Nephron (organoid): ENCODE results near the gene PPWD1.

Experiments used
- H3K27ac Mint-ChIP-seq, 3 experiments: 2 replicates each; pipeline ENCODE4 v1.8.0; 2020; ENCODE audit warnings: mixed read lengths in 3 of 3, mild to moderate bottlenecking in 2 of 3, moderate library complexity in 1 of 3
- H3K27me3 Mint-ChIP-seq: 2 replicates; pipeline ENCODE4 v1.8.0; 2021; ENCODE audit warnings: low read depth, mild to moderate bottlenecking, moderate library complexity, mixed read lengths
- H3K36me3 Mint-ChIP-seq: 2 replicates; pipeline ENCODE4 v1.8.0; 2020; ENCODE audit warnings: low read depth, mixed read lengths
- H3K4me1 Mint-ChIP-seq: 2 replicates; pipeline ENCODE4 v1.8.0; 2020; ENCODE audit warnings: mixed read lengths
- H3K4me3 Mint-ChIP-seq, 3 experiments: 2 replicates each; pipeline ENCODE4 v1.8.0; 2020; ENCODE audit warnings: mild to moderate bottlenecking in 3 of 3, mixed read lengths in 3 of 3, moderate library complexity in 2 of 3
- H3K9me3 Mint-ChIP-seq: 2 replicates; pipeline ENCODE4 v1.8.0; 2020; ENCODE audit warnings: mixed read lengths
- TF ChIP-seq, protein P1 (sequence below), 3 experiments: fragments of 200-600 bp; sonication (generic); IDR thresholded peaks; one replicate each; pipeline ENCODE4 v1.5.0; 2021; ENCODE audit warnings: antibody characterized with exemption in 3 of 3; ENCODE audit not compliant: unreplicated experiment in 3 of 3

PPWD1 gene

DNA sequence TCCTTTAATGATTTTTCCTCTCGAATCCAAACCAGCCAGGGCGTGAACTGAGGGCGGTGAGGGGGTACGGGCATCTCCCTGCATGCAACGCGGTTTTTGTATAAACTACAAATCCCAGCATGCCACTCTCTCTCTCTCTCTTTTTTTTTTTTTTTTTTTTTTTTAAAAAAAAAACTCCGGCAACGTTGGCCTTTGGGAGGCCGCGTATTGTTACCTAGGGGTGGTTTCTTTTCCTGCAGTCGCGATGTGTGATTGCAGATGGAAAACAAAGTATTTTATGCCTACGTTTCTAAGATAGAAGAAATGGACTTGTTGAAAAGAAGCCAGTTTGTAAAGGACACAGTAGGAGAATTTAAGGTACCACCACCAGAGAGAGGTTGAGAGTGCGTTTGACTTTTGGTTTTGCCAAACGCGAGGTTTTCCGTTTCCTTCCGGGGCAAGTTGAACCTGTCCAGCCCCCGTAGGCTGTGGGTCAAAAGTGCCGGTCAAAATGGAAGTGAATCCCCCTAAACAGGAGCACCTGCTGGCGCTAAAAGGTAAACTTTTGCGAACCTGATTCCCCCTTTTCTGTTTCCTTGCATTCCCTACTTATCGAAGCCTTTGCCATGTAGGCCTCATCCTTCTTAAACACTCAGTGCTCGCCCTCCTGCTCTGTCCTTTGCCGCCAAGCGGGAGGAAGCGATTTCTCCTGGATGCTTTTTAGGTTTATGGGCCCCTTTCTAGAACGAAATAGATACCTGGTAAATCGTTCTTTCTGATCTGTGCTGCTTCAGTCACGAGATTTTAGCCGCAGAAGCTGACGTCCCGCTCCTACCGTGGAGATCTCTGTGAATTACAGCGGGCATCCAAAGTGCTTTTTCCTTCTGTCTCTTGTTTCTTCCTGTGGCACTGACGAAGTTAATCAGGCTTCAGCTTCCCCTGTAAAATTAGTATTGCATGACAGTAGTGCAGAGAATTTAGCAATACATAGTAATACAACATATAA is 61.8 kb downstream of the PPWD1 start, which contains the start of the genes SHLD3 and TRAPPC13:
TSS of gene SHLD3 (plus strand) at position 457 of the 985 bp plus-strand sequence. CDS start 4,561 bp downstream, outside the sequence.
TSS of gene TRAPPC13 (plus strand) at position 457 of the 985 bp plus-strand sequence. CDS start at position 491, 34 bp downstream.
- Mint-ChIP-seq H3K4me3 (peak within 1 kb of the TSS; percentile 95 to 99 (median 99)), H3K36me3 (peaks cover 11% of the 10 kb centered on the region), H3K27ac (peak within 1 kb of the TSS; percentile 99 to 100 (median 99)), H3K27me3 (no peaks in the 10 kb centered on the region), H3K4me1 (peaks cover 29% of the 10 kb centered on the region), H3K9me3 (no peaks in the 10 kb centered on the region)
- TF ChIP-seq, protein P1, sequence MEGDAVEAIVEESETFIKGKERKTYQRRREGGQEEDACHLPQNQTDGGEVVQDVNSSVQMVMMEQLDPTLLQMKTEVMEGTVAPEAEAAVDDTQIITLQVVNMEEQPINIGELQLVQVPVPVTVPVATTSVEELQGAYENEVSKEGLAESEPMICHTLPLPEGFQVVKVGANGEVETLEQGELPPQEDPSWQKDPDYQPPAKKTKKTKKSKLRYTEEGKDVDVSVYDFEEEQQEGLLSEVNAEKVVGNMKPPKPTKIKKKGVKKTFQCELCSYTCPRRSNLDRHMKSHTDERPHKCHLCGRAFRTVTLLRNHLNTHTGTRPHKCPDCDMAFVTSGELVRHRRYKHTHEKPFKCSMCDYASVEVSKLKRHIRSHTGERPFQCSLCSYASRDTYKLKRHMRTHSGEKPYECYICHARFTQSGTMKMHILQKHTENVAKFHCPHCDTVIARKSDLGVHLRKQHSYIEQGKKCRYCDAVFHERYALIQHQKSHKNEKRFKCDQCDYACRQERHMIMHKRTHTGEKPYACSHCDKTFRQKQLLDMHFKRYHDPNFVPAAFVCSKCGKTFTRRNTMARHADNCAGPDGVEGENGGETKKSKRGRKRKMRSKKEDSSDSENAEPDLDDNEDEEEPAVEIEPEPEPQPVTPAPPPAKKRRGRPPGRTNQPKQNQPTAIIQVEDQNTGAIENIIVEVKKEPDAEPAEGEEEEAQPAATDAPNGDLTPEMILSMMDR (IDR thresholded peaks at IDR 0.05; ENCODE audit: unreplicated experiment in 3 of 3): peak in 1 of 3 experiments; percentile 19

DNA sequence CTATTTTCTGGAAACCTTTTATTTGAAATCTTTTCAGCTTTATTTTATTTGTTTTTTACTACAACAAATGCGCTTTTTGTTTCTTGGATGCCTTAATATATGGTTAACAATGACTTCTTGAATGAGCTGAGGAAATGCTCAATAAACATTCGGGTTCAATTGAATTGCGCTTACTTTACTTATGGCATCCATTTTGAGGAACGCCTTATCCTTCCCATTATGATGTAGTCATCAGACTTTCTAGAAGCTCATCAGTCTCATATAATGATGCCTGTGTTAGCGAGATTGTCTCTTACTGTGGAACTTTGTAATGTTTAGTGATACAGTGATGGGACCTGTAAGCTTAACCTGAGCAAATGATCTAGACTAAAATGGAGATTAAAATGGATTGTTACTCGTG is 62.6 kb downstream of the PPWD1 start:
- H3K27ac Mint-ChIP-seq: peak overlapping the region; percentile 90 to 99 (median 99)
- H3K4me3 Mint-ChIP-seq: peak overlapping the region; percentile 95 to 99 (median 99)
- H3K27me3 Mint-ChIP-seq: no peaks in the 10 kb centered on the region
- no peaks in the 10 kb centered on the region for H3K9me3 Mint-ChIP-seq
- peaks cover 12% of the 10 kb centered on the region for H3K36me3 Mint-ChIP-seq
- peaks cover 29% of the 10 kb centered on the region for H3K4me1 Mint-ChIP-seq
- TF ChIP-seq, protein P1 (IDR thresholded peaks at IDR 0.05; ENCODE audit: unreplicated experiment in 3 of 3): no peak

DNA sequence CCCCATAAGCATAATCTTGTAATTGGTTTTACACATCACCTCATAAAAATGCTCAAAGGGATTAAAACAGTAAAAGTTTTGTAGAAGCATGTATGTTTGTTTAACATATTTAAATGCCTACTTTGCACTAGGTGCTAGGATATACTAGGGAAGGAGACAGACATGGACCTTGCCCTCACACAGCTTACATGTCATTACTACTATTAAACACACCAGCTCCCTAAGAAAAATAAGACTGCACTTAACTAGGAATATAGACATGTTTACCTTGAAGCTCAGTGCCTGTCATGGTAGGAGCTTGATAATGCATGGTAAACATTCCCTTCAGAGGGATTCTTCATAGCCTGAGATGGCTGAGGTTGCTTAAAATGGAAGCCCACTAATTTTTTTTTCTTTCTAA is 67.9 kb downstream of the PPWD1 start:
- H3K4me1 Mint-ChIP-seq: peaks cover 2% of the 10 kb centered on the region
- TF ChIP-seq, protein P1 (IDR thresholded peaks at IDR 0.05; ENCODE audit: unreplicated experiment in 3 of 3): no peak
- H3K27ac Mint-ChIP-seq: no peak overlapping the region
- H3K4me3 Mint-ChIP-seq: no peak overlapping the region
- H3K27me3 Mint-ChIP-seq: no peaks in the 10 kb centered on the region
- H3K36me3 Mint-ChIP-seq: peaks cover 17% of the 10 kb centered on the region
- no peaks in the 10 kb centered on the region for H3K9me3 Mint-ChIP-seq
